K562 (cell line): ENCODE results near the gene SGMS1. TPM values are rescaled to one million over a fixed set of nuclear protein-coding genes. Genes with fewer than 3 reads are reported as not detected.
A peak's percentile ranks its signal among the peaks of the same experiment; 100 is the strongest.

ENCODE experiments used
- BACH1 ChIP-seq: fragments of 200-800 bp; sonication (Bioruptor generic); IDR thresholded peaks from 2 replicates; pipeline ENCODE4 v1.6.1; 2016; ENCODE audit warnings: missing genetic modification characterization, missing compliant biosample characterization
- BRCA1 ChIP-seq, 2 experiments: fragments of 450-650 bp in 1 of 2; sonication (generic) in 1 of 2; formaldehyde crosslinking in 1 of 2; IDR thresholded peaks; 2 replicates each; pipeline versions ENCODE4 v1.5.0 to v1.6.1; 2017 to 2020; ENCODE audit warnings: mild to moderate bottlenecking in 1 of 2, missing genetic modification reagents in 1 of 2
- ETV5 ChIP-seq: sonication (generic); formaldehyde crosslinking; IDR thresholded peaks from 2 replicates; pipeline ENCODE4 v1.4.0; 2020; ENCODE audit warnings: low read depth, mild to moderate bottlenecking, missing genetic modification reagents
- HES1 ChIP-seq: fragments of 450-650 bp; IDR thresholded peaks from 2 replicates; pipeline ENCODE4 v1.6.1; 2016; ENCODE audit warnings: low read depth, mild to moderate bottlenecking, moderate library complexity
- HMG20A ChIP-seq: fragments of 450-650 bp; formaldehyde crosslinking; conservative IDR thresholded peaks from 2 replicates; pipeline ENCODE4 v1.4.0; 2020; ENCODE audit warnings: mild to moderate bottlenecking, mixed read lengths
- HNRNPUL1 ChIP-seq: fragments of 200-400 bp; formaldehyde crosslinking; IDR thresholded peaks from 2 replicates; pipeline ENCODE4 v1.6.1; 2017; ENCODE audit warnings: low read length
- JUN ChIP-seq, 2 experiments: sonication (generic) in 1 of 2; formaldehyde crosslinking in 1 of 2; IDR thresholded peaks; 2 replicates each; pipeline versions ENCODE4 v1.6.1 to v1.8.0; 2012 to 2022; ENCODE audit warnings: borderline replicate concordance in 2 of 2, mild to moderate bottlenecking in 2 of 2, improper control_type of control experiment in 1 of 2, low read depth in 1 of 2, low read length in 1 of 2, missing genetic modification reagents in 1 of 2
- MAFG ChIP-seq: fragments of 450-650 bp; conservative IDR thresholded peaks from 2 replicates; pipeline ENCODE4 v1.6.1; 2016; ENCODE audit warnings: missing genetic modification characterization, missing compliant biosample characterization
- MITF ChIP-seq: IDR thresholded peaks from 2 replicates; pipeline ENCODE4 v1.6.1; 2014; ENCODE audit warnings: antibody characterized with exemption
- NFXL1 ChIP-seq: fragments of 450-650 bp; formaldehyde crosslinking; IDR thresholded peaks from 2 replicates; pipeline ENCODE4 v1.4.0; 2021; ENCODE audit warnings: mild to moderate bottlenecking
- PHF21A ChIP-seq: fragments of 450-650 bp; IDR thresholded peaks from 2 replicates; pipeline ENCODE4 v1.6.1; 2017; ENCODE audit warnings: low read depth, borderline replicate concordance
- POLR2AphosphoS2 ChIP-seq: IDR thresholded peaks from 2 replicates; pipeline ENCODE4 v1.6.1; 2012; ENCODE audit warnings: low read length, improper control_type of control experiment
- RAD21 ChIP-seq, 2 experiments: fragments of 250-450 bp in 1 of 2; fragments of 450-650 bp in 1 of 2; sonication (Bioruptor Pico) in 1 of 2; formaldehyde crosslinking in 1 of 2; IDR thresholded peaks in 1 of 2; conservative IDR thresholded peaks in 1 of 2; 2 replicates each; pipeline versions ENCODE4 v1.4.0 to v1.8.0; 2020 to 2022; ENCODE audit warnings: mild to moderate bottlenecking in 2 of 2, moderate library complexity in 1 of 2
- RBM39 ChIP-seq: fragments of 200-400 bp; formaldehyde crosslinking; optimal IDR thresholded peaks from 2 replicates; pipeline ENCODE3; 2018; ENCODE audit warnings: low read depth, low read length
- SMARCA4 ChIP-seq: fragments of 450-650 bp; IDR thresholded peaks from 2 replicates; pipeline ENCODE4 v1.6.1; 2016
- SNIP1 ChIP-seq: fragments of 450-650 bp; IDR thresholded peaks from 2 replicates; pipeline ENCODE4 v1.7.1; 2017; ENCODE audit warnings: low read depth, mild to moderate bottlenecking
- TAF15 ChIP-seq: fragments of 200-400 bp; formaldehyde crosslinking; IDR thresholded peaks from 2 replicates; pipeline ENCODE4 v1.6.1; 2017; ENCODE audit warnings: mild to moderate bottlenecking, low read depth, low read length, moderate library complexity
- ZBTB1 ChIP-seq: sonication (generic); formaldehyde crosslinking; IDR thresholded peaks from 2 replicates; pipeline ENCODE4 v1.8.1; 2023; ENCODE audit warnings: missing genetic modification reagents, low read depth, mild to moderate bottlenecking, borderline replicate concordance
- ZNF197 ChIP-seq: fragments of 200-800 bp; sonication (Bioruptor generic); IDR thresholded peaks from 2 replicates; pipeline ENCODE4 v1.6.1; 2016; ENCODE audit warnings: low read depth, missing genetic modification characterization, missing compliant biosample characterization
- ZNF253 ChIP-seq: fragments of 250-450 bp; sonication (Bioruptor Pico); conservative IDR thresholded peaks from 2 replicates; pipeline ENCODE4 v1.6.1; 2021; ENCODE audit warnings: mild to moderate bottlenecking
- ZNF280A ChIP-seq: fragments of 450-650 bp; IDR thresholded peaks from 2 replicates; pipeline ENCODE4 v1.6.1; 2018; ENCODE audit warnings: mild to moderate bottlenecking, low read depth; ENCODE audit not compliant: partially characterized antibody
- ZNF589 ChIP-seq: fragments of 200-800 bp; sonication (Bioruptor generic); IDR thresholded peaks from 2 replicates; pipeline ENCODE4 v1.6.1; 2016; ENCODE audit warnings: low read depth, missing genetic modification characterization, missing compliant biosample characterization
- ZNF695 ChIP-seq: fragments of 450-650 bp; formaldehyde crosslinking; IDR thresholded peaks from 2 replicates; pipeline ENCODE4 v1.4.0; 2020; ENCODE audit warnings: mild to moderate bottlenecking, moderate library complexity
- ZNF717 ChIP-seq: fragments of 250-450 bp; sonication (Bioruptor Pico); IDR thresholded peaks from 2 replicates; pipeline ENCODE4 v1.5.0; 2021
- polyA plus RNA-seq, 8 experiments: library from polyadenylated mRNA; depleted of rRNA in 4 of 8; stranded (reverse) in 5 of 8; unstranded in 3 of 8; fragments of >200 nt; fragmentation: Nextera tagmentation in 2 of 8; fragmentation: Illumina TruSeq in 1 of 8; extraction: Ambion mirVana in 2 of 8; extraction: Trizol in 1 of 8; gene quantifications; 2 replicates each; pipeline versions ENCODE4 v1.2.1 to v1.2.3, GENCODE V29; 2011 to 2014; ENCODE audit warnings: inconsistent platforms in 1 of 8, missing spikeins in 1 of 8
- total RNA-seq, 7 experiments: library from RNA; depleted of rRNA in 6 of 7; stranded (reverse); fragments of >200 nt in 6 of 7; fragmentation: Illumina TruSeq in 2 of 7; extraction: Trizol in 2 of 7; gene quantifications; 2 replicates each; pipeline versions ENCODE4 v1.2.1 to v1.2.3, GENCODE V29; 2011 to 2021; ENCODE audit warnings: low replicate concordance in 1 of 7

Gene SGMS1
- total and polyA plus RNA-seq, 9 of the 15 experiments (the other 6 are each of a cell fraction or from before 2014, with no cell fraction given) = 22.6 to 232 (median 82.2) TPM

GRCh38 chr10:50392966-50393718 lies 230.6 kb downstream of the SGMS1 start (continued):
- no peak for TF ChIP-seq MITF
- TF ChIP-seq RBM39 = no peak
- no peak for TF ChIP-seq NFXL1 (CRISPR knock-in tag)
- no peak for TF ChIP-seq HNRNPUL1
- TF ChIP-seq HES1 = no peak
- TF ChIP-seq POLR2AphosphoS2 = no peak
- no peak for TF ChIP-seq ZNF197
- peak; percentile 27; the same call in 1 of the 2 replicates for TF ChIP-seq BACH1 (tag)
- peak; percentile 62; the same call in 1 of the 2 replicates for TF ChIP-seq JUN (IDR thresholded peaks at IDR 0.05; ENCODE audit: borderline replicate concordance, low read depth, low read length)
- no peak for TF ChIP-seq JUN (CRISPR knock-in tag; IDR thresholded peaks at IDR 0.05; ENCODE audit: borderline replicate concordance)
- no peak for TF ChIP-seq ZNF695
- TF ChIP-seq BRCA1 (IDR thresholded peaks at IDR 0.05) = no peak
- TF ChIP-seq BRCA1 (CRISPR knock-in tag; IDR thresholded peaks at IDR 0.05) = no peak
- TF ChIP-seq ZNF717 (CRISPR knock-in tag) = 0 out of 2 replicates have a peak, but pooled peaks have one; percentile 47
- no peak; the same call in 1 of the 2 replicates for TF ChIP-seq SNIP1
- TF ChIP-seq SMARCA4 = peak; percentile 70
- TF ChIP-seq HMG20A = no peak
- no peak for TF ChIP-seq TAF15
- TF ChIP-seq ZBTB1 (CRISPR knock-in tag) = no peak
- no peak for TF ChIP-seq ZNF280A
- TF ChIP-seq ZNF589 (CRISPR knock-in tag) = peak; percentile 43; the same call in 1 of the 2 replicates
- TF ChIP-seq MAFG (tag) = peak; percentile 17; the same call in 1 of the 2 replicates
- peak; percentile 95; the same call in 1 of the 2 replicates for TF ChIP-seq PHF21A
- TF ChIP-seq RAD21 (CRISPR knock-in tag; conservative IDR thresholded peaks at IDR 0.05 in 1 of 2, IDR thresholded peaks at IDR 0.05 in 1 of 2) = no peak
- TF ChIP-seq ETV5 (CRISPR knock-in tag) = no peak
- no peak for TF ChIP-seq ZNF253
